IMR-90 (cell line): ENCODE data around the gene DRC3. TPM values are rescaled to one million over a fixed set of nuclear protein-coding genes. Genes with fewer than 3 reads are reported as not detected.

Experiments
- ATAC-seq: fragments of 200-7000 bp; cut with Tn5 transposase; 2 replicates; pipeline ENCODE4 v1.9.1; 2020; ENCODE audit warnings: low read depth, mild to moderate bottlenecking, moderate library complexity
- BruUV-seq: library from RNA; stranded (reverse); fragments of 400-500 nt; replicated peaks from 2 replicates; lab custom pipeline; 2021; lab: Mats Ljungman, UMichigan
- CTCF ChIA-PET: fragments of 300-600 bp; formaldehyde crosslinking; extraction: SDS; loops from one replicate; lab custom pipeline; 2021; ENCODE audit warnings: antibody characterized with exemption; lab: Yijun Ruan, JAX
- POLR2A ChIA-PET: fragments of 300-600 bp; sonication (Branson Sonifier 250); formaldehyde crosslinking; loops from one replicate; lab custom pipeline; 2022; ENCODE audit warnings: antibody characterized with exemption; ENCODE audit not compliant: unreplicated experiment; lab: Charles Lee
- DNase-seq: peaks from one replicate; pipeline ENCODE4 v3.0.0; 2013
- H2AFZ ChIP-seq: replicated peaks from 2 replicates; pipeline ENCODE3; 2013; ENCODE audit warnings: low read length, mild to moderate bottlenecking; ENCODE audit not compliant: poor library complexity
- H2AK5ac ChIP-seq: 2 replicates; pipeline ENCODE4 v1.6.1; 2013; ENCODE audit warnings: low read depth, low read length, inconsistent platforms
- H2AK9ac ChIP-seq: replicated peaks from 2 replicates; pipeline ENCODE3; 2013; ENCODE audit warnings: mild to moderate bottlenecking, low read depth, low read length, moderate library complexity; ENCODE audit not compliant: poor library complexity
- H2BK120ac ChIP-seq: 2 replicates; pipeline ENCODE4 v1.6.1; 2013; ENCODE audit warnings: low read depth, low read length, inconsistent platforms
- H2BK15ac ChIP-seq: 3 replicates; pipeline ENCODE4 v1.6.1; 2013; ENCODE audit warnings: low read depth, low read length, inconsistent platforms
- H2BK20ac ChIP-seq: 2 replicates; pipeline ENCODE4 v1.6.1; 2013; ENCODE audit warnings: low read depth, mild to moderate bottlenecking, inconsistent platforms, low read length, moderate library complexity
- H2BK5ac ChIP-seq: 2 replicates; pipeline ENCODE4 v1.6.1; 2013; ENCODE audit warnings: mild to moderate bottlenecking, low read depth, low read length, inconsistent platforms; ENCODE audit not compliant: poor library complexity, severe bottlenecking
- H3K14ac ChIP-seq: replicated peaks from 2 replicates; pipeline ENCODE4 v1.6.1; 2013; ENCODE audit warnings: low read depth, low read length, inconsistent platforms
- H3K18ac ChIP-seq: 2 replicates; pipeline ENCODE4 v1.6.1; 2013; ENCODE audit warnings: low read depth, low read length, control low read depth
- H3K23ac ChIP-seq: 2 replicates; pipeline ENCODE4 v1.6.1; 2013; ENCODE audit warnings: low read depth, low read length, inconsistent platforms
- H3K27ac ChIP-seq: 2 replicates; pipeline ENCODE4 v1.5.1; 2013; ENCODE audit warnings: mild to moderate bottlenecking, control low read depth, low read length; ENCODE audit not compliant: insufficient read depth
- H3K27me3 ChIP-seq: 2 replicates; pipeline ENCODE4 v1.6.1; 2013; ENCODE audit warnings: low read length; ENCODE audit not compliant: control insufficient read depth, insufficient read depth
- H3K36me3 ChIP-seq: 2 replicates; pipeline ENCODE4 v1.6.1; 2013; ENCODE audit warnings: low read length, mixed read lengths; ENCODE audit not compliant: control insufficient read depth, insufficient read depth
- H3K4ac ChIP-seq: 2 replicates; pipeline ENCODE4 v1.6.1; 2013; ENCODE audit warnings: low read depth, low read length, inconsistent platforms
- H3K4me1 ChIP-seq: 2 replicates; pipeline ENCODE4 v1.6.1; 2013; ENCODE audit warnings: low read length, mixed read lengths; ENCODE audit not compliant: control insufficient read depth, insufficient read depth
- H3K4me2 ChIP-seq: 2 replicates; pipeline ENCODE4 v1.6.1; 2013; ENCODE audit warnings: low read depth, mild to moderate bottlenecking, control low read depth, low read length, moderate library complexity
- H3K4me3 ChIP-seq: 2 replicates; pipeline ENCODE4 v1.5.1; 2013; ENCODE audit warnings: low read depth, mild to moderate bottlenecking, control low read depth, low read length, moderate library complexity; ENCODE audit not compliant: insufficient read depth
- H3K56ac ChIP-seq: 2 replicates; pipeline ENCODE4 v1.6.1; 2013; ENCODE audit warnings: low read length, inconsistent platforms; ENCODE audit not compliant: insufficient read depth; ENCODE audit errors: extremely low read depth
- H3K79me1 ChIP-seq, 2 experiments: 2 replicates each; pipeline ENCODE4 v1.6.1; 2013; ENCODE audit warnings: low read length in 2 of 2, inconsistent platforms in 1 of 2, low read depth in 1 of 2
- H3K9ac ChIP-seq: 2 replicates; pipeline ENCODE4 v1.6.1; 2013; ENCODE audit warnings: low read depth, low read length, control low read depth
- H3K9me1 ChIP-seq: 2 replicates; pipeline ENCODE4 v1.6.1; 2013; ENCODE audit warnings: low read length, inconsistent platforms; ENCODE audit not compliant: insufficient read depth
- H3K9me3 ChIP-seq: 2 replicates; pipeline ENCODE4 v1.6.1; 2013; ENCODE audit warnings: low read length; ENCODE audit not compliant: control insufficient read depth, insufficient read depth
- H4K20me1 ChIP-seq: 2 replicates; pipeline ENCODE4 v1.6.1; 2013; ENCODE audit warnings: low read length, inconsistent platforms; ENCODE audit not compliant: insufficient read depth
- H4K5ac ChIP-seq: 2 replicates; pipeline ENCODE4 v1.6.1; 2013; ENCODE audit warnings: mild to moderate bottlenecking, low read depth, low read length, control low read depth
- H4K8ac ChIP-seq, 2 experiments: 2 replicates each; pipeline ENCODE4 v1.6.1; 2013; ENCODE audit warnings: low read depth in 2 of 2, low read length in 2 of 2, control low read depth in 1 of 2, inconsistent platforms in 1 of 2
- H4K91ac ChIP-seq: 2 replicates; pipeline ENCODE4 v1.6.1; 2013; ENCODE audit warnings: low read depth, low read length, inconsistent platforms; ENCODE audit not compliant: insufficient read depth
- BHLHE40 ChIP-seq: fragments of 150-350 bp; IDR thresholded peaks from 2 replicates; pipeline ENCODE4 v1.6.1; 2016; ENCODE audit warnings: mild to moderate bottlenecking, low read depth, low read length
- CHD1 ChIP-seq: IDR thresholded peaks from 2 replicates; pipeline ENCODE4 v1.6.1; 2012; ENCODE audit warnings: low read depth, low read length, improper control_type of control experiment
- FOS ChIP-seq: fragments of 150-350 bp; IDR thresholded peaks from 2 replicates; pipeline ENCODE4 v1.6.1; 2016; ENCODE audit warnings: low read depth, low read length
- MAFK ChIP-seq: IDR thresholded peaks from 2 replicates; pipeline ENCODE4 v1.6.1; 2012; ENCODE audit warnings: low read depth, low read length, improper control_type of control experiment
- MAZ ChIP-seq: IDR thresholded peaks from 2 replicates; pipeline ENCODE4 v1.6.1; 2012; ENCODE audit warnings: low read depth, mild to moderate bottlenecking, low read length, improper control_type of control experiment, moderate library complexity, borderline replicate concordance
- MXI1 ChIP-seq: IDR thresholded peaks from 2 replicates; pipeline ENCODE4 v1.6.1; 2012; ENCODE audit warnings: low read depth, mild to moderate bottlenecking, low read length, moderate library complexity, borderline replicate concordance
- NFE2L2 ChIP-seq: fragments of 150-350 bp; IDR thresholded peaks from 2 replicates; pipeline ENCODE4 v1.6.1; 2016; ENCODE audit warnings: low read depth, mild to moderate bottlenecking, low read length
- RAD21 ChIP-seq: IDR thresholded peaks from 2 replicates; pipeline ENCODE4 v1.6.1; 2012; ENCODE audit warnings: low read length, improper control_type of control experiment
- RCOR1 ChIP-seq: IDR thresholded peaks from 2 replicates; pipeline ENCODE4 v1.6.1; 2012; ENCODE audit warnings: mild to moderate bottlenecking, low read length, improper control_type of control experiment; ENCODE audit not compliant: insufficient replicate concordance
- RFX5 ChIP-seq: IDR thresholded peaks from 2 replicates; pipeline ENCODE4 v1.8.0; 2012; ENCODE audit warnings: low read depth, mild to moderate bottlenecking, low read length, moderate library complexity
- SMC3 ChIP-seq: fragments of 150-350 bp; IDR thresholded peaks from 2 replicates; pipeline ENCODE4 v1.6.1; 2016; ENCODE audit warnings: low read depth, mild to moderate bottlenecking, antibody characterized with exemption, low read length, moderate library complexity
- WGBS, 2 experiments: methylation state at CpG; one replicate each; pipeline versions ENCODE4 v1.1.5 to v1.1.7; 2013; ENCODE audit warnings: missing lambda C conversion rate in 2 of 2; ENCODE audit not compliant: insufficient read length in 1 of 2; ENCODE audit errors: extremely low coverage in 2 of 2; 5-methylcytosine and 5-hydroxymethylcytosine counted together
- dilution Hi-C: fragments of 300-500 bp; cut with HindIII; formaldehyde crosslinking; loops from one replicate; pipeline ENCODE4 v1.14.3; 2018; ENCODE audit warnings: low sequenced_read_pairs; ENCODE audit not compliant: unreplicated experiment
- in situ Hi-C: fragments of 300-500 bp; cut with MboI; formaldehyde crosslinking; loops from 3 replicates; pipeline ENCODE4 v1.14.3; 2019; ENCODE audit warnings: low sequenced_read_pairs, inconsistent platforms, mixed read lengths
- intact Hi-C: fragments of 100-400 bp; cut with micrococcal nuclease; formaldehyde crosslinking; loops from 2 replicates; pipeline ENCODE4 v1.10.0; 2022
- polyA plus RNA-seq, 3 experiments: library from polyadenylated mRNA; depleted of rRNA; stranded (reverse); fragments of >200 nt; gene quantifications; 2 replicates each; pipeline ENCODE4 v1.2.3, GENCODE V29; 2012; ENCODE audit warnings: low replicate concordance in 1 of 3
- total RNA-seq: library from RNA; depleted of rRNA; stranded (reverse); fragments of >200 nt; gene quantifications from 2 replicates; pipeline ENCODE4 v1.2.3, GENCODE V29; 2012
- TF ChIP-seq, protein P1 (sequence below): fragments of 150-350 bp; IDR thresholded peaks from 2 replicates; pipeline ENCODE4 v1.6.1; 2016; ENCODE audit warnings: low read depth, mild to moderate bottlenecking, low read length, moderate library complexity, borderline replicate concordance
- TF ChIP-seq, protein P2 (sequence below): fragments of 150-350 bp; IDR thresholded peaks from 2 replicates; pipeline ENCODE4 v1.6.1; 2017; ENCODE audit warnings: mild to moderate bottlenecking, antibody characterized with exemption, low read length, low read depth
- TF ChIP-seq, protein P3 (sequence below): conservative IDR thresholded peaks from 2 replicates; pipeline ENCODE4 v1.5.1; 2012; ENCODE audit warnings: mild to moderate bottlenecking, low read depth, low read length, improper control_type of control experiment

DRC3 gene
- total and polyA plus RNA-seq, 2 of the 4 experiments (the other 2 are of a cell fraction): 0.55 to 0.72 TPM

DNA sequence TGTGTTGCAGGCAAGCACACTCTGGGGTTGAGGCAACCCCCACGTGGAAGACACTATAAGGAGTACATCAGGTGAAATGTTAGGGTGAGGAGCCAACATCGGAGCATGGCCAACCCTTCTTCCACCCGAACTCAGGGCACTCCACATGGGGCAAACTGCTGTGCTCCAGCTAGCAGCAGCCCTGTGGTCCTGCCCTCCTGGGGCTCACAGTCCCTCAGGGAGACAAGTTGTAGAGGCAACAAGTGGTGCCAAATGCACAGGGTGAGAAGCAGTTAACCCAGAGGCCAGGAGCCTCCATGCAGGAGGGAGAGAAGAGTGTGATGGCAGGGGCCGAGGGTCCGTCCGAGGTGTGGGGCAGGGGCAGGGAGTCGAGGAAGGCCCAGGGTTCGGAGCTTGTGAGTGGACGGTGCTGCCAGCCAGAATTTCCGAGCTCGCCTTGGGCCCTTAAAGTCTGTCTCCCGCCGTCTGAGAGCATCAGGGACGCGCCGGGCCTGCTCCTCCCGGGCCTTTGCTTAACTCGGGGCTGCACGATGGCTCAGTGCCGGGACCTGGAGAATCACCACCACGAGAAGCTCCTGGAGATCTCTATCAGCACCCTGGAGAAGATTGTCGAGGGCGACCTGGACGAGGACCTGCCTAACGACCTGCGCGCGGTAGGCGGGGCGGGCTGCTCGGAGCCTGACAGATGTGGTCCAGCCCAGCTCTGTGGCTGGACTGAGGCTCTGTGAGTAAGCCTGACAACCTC lies 34.0 kb downstream of the DRC3 start:
- intact Hi-C loops (no loop called here), dilution Hi-C loops (no loop called here), in situ Hi-C loops (no loop called here)
- no peak overlapping the region for H2AK5ac ChIP-seq
- ATAC-seq: no peak
- no peaks in the 10 kb centered on the region for H3K27me3 ChIP-seq
- H3K9me1 ChIP-seq: peaks cover 26% of the 10 kb centered on the region
- H3K56ac ChIP-seq: no peak overlapping the region
- no peak overlapping the region for H2AFZ ChIP-seq
- no peak overlapping the region for H3K4ac ChIP-seq
- POLR2A ChIA-PET: no interaction called here
- H3K4me1 ChIP-seq: peaks cover 10% of the 10 kb centered on the region
- no peak overlapping the region for H2BK15ac ChIP-seq
- H2BK20ac ChIP-seq: no peak overlapping the region
- no peak overlapping the region for H2BK120ac ChIP-seq
- H4K20me1 ChIP-seq: no peaks in the 10 kb centered on the region
- no peak overlapping the region for H3K4me2 ChIP-seq
- CTCF ChIA-PET: no interaction called here
- H2BK5ac ChIP-seq: no peak overlapping the region
- H3K9ac ChIP-seq: no peak overlapping the region
- TF ChIP-seq, protein P1, sequence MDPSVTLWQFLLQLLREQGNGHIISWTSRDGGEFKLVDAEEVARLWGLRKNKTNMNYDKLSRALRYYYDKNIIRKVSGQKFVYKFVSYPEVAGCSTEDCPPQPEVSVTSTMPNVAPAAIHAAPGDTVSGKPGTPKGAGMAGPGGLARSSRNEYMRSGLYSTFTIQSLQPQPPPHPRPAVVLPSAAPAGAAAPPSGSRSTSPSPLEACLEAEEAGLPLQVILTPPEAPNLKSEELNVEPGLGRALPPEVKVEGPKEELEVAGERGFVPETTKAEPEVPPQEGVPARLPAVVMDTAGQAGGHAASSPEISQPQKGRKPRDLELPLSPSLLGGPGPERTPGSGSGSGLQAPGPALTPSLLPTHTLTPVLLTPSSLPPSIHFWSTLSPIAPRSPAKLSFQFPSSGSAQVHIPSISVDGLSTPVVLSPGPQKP: no peak
- TF ChIP-seq RCOR1 (no peak), MXI1 (no peak), NFE2L2 (no peak), FOS (no peak), MAFK (no peak), SMC3 (no peak), RAD21 (no peak), MAZ (no peak), RFX5 (no peak), CHD1 (no peak), BHLHE40 (no peak)
- TF ChIP-seq, protein P2, sequence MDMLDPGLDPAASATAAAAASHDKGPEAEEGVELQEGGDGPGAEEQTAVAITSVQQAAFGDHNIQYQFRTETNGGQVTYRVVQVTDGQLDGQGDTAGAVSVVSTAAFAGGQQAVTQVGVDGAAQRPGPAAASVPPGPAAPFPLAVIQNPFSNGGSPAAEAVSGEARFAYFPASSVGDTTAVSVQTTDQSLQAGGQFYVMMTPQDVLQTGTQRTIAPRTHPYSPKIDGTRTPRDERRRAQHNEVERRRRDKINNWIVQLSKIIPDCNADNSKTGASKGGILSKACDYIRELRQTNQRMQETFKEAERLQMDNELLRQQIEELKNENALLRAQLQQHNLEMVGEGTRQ: no peak
- TF ChIP-seq, protein P3, sequence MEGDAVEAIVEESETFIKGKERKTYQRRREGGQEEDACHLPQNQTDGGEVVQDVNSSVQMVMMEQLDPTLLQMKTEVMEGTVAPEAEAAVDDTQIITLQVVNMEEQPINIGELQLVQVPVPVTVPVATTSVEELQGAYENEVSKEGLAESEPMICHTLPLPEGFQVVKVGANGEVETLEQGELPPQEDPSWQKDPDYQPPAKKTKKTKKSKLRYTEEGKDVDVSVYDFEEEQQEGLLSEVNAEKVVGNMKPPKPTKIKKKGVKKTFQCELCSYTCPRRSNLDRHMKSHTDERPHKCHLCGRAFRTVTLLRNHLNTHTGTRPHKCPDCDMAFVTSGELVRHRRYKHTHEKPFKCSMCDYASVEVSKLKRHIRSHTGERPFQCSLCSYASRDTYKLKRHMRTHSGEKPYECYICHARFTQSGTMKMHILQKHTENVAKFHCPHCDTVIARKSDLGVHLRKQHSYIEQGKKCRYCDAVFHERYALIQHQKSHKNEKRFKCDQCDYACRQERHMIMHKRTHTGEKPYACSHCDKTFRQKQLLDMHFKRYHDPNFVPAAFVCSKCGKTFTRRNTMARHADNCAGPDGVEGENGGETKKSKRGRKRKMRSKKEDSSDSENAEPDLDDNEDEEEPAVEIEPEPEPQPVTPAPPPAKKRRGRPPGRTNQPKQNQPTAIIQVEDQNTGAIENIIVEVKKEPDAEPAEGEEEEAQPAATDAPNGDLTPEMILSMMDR: no peak
- no TSS peak for BruUV-seq
- H4K5ac ChIP-seq: no peak overlapping the region
- H4K8ac ChIP-seq: no peak overlapping the region
- no peak overlapping the region for H3K27ac ChIP-seq
- no peak overlapping the region for H3K23ac ChIP-seq
- no peaks in the 10 kb centered on the region; the same call in 1 of the 2 replicates for H3K36me3 ChIP-seq
- H3K79me1 ChIP-seq: no peaks in the 10 kb centered on the region; a peak in 1 of 4 replicates
- no peak overlapping the region for H3K14ac ChIP-seq
- peaks cover 2% of the 10 kb centered on the region; the same call in 1 of the 2 replicates for H3K9me3 ChIP-seq
- no peak overlapping the region for H2AK9ac ChIP-seq
- no peak overlapping the region for H3K4me3 ChIP-seq
- DNase-seq: no peak
- 83% methylated on average over 16 of the region's 31 CpGs; no CpG with 5 or more reads in 1 of the 2 experiments for WGBS, 2 experiments
- no peak overlapping the region for H4K91ac ChIP-seq
- H3K18ac ChIP-seq: no peak overlapping the region
